HepG2 (cell line): ENCODE results near the gene CNDP1. TPM values are rescaled to one million over a fixed set of nuclear protein-coding genes. Genes with fewer than 3 reads are reported as not detected.

ENCODE experiments used
- ATAC-seq: fragments of 200-7000 bp; cut with Tn5 transposase; 3 replicates; pipeline ENCODE4 v1.9.1; 2020; ENCODE audit warnings: mild to moderate bottlenecking, moderate library complexity
- BruUV-seq: library from RNA; stranded (reverse); fragments of 400-500 nt; replicated peaks from 2 replicates; lab custom pipeline; 2021; lab: Mats Ljungman, UMichigan
- CTCF ChIA-PET: fragments of 300-600 bp; formaldehyde crosslinking; extraction: SDS; loops from one replicate; lab custom pipeline; 2021; ENCODE audit warnings: low total read pairs, inconsistent platforms, low intra/inter-chr PET ratio; lab: Yijun Ruan, JAX
- POLR2A ChIA-PET: fragments of 350-600 bp; sonication (Branson Sonifier 250); formaldehyde crosslinking; loops from one replicate; lab custom pipeline; 2020; ENCODE audit warnings: antibody characterized with exemption, inconsistent platforms; lab: Yijun Ruan, JAX
- DNase-seq: peaks from one replicate; pipeline ENCODE4 v3.0.0-alpha.2; 2015; ENCODE audit warnings: low spot score
- FAIRE-seq: peaks from 3 replicates; lab custom pipeline; 2011; peaks lifted over from hg19 to GRCh38; lab: Jason Lieb, UNC
- H2AFZ ChIP-seq: one replicate; pipeline ENCODE4 v1.6.1; 2011; ENCODE audit warnings: low read length, inconsistent platforms
- H3K27ac ChIP-seq: fragments of 300-600 bp; 3 replicates; pipeline ENCODE4 v1.8.0; 2011; ENCODE audit warnings: mixed run types, mild to moderate bottlenecking, mixed read lengths, low read length, inconsistent platforms; ENCODE audit not compliant: insufficient read depth; ENCODE audit errors: extremely low read length
- H3K27me3 ChIP-seq, 2 experiments: fragments of 200-600 bp in 1 of 2; 2 replicates in 1 of 2; 3 replicates in 1 of 2; pipeline versions ENCODE4 v1.6.0 to v1.8.0; 2011; ENCODE audit warnings: low read length in 2 of 2, mild to moderate bottlenecking in 2 of 2, moderate library complexity in 2 of 2, inconsistent platforms in 1 of 2; ENCODE audit not compliant: insufficient read depth in 2 of 2, control insufficient read depth in 1 of 2
- H3K36me3 ChIP-seq, 2 experiments: fragments of 200-600 bp in 1 of 2; replicated peaks in 1 of 2; 2 replicates in 1 of 2; 3 replicates in 1 of 2; pipeline versions ENCODE4 v1.5.1 to v1.8.0; 2011; ENCODE audit warnings: low read length in 2 of 2, inconsistent platforms in 1 of 2; ENCODE audit not compliant: insufficient read depth in 2 of 2, control insufficient read depth in 1 of 2
- H3K4me1 ChIP-seq: 2 replicates; pipeline ENCODE4 v1.5.1; 2012; ENCODE audit warnings: low read length, inconsistent platforms; ENCODE audit not compliant: insufficient read depth
- H3K4me2 ChIP-seq: 2 replicates; pipeline ENCODE4 v1.6.0; 2011; ENCODE audit warnings: low read depth, low read length, inconsistent platforms
- H3K4me3 ChIP-seq, 3 experiments: fragments of 200-600 bp in 1 of 3; sonication (generic), shearing (Covaris generic) in 1 of 3; replicated peaks in 1 of 3; 2 replicates each; pipeline ENCODE4 v1.5.1; 2011 to 2016; ENCODE audit warnings: low read length in 3 of 3, inconsistent platforms in 2 of 3, low read depth in 2 of 3, mild to moderate bottlenecking in 2 of 3, control low read depth in 1 of 3, mixed read lengths in 1 of 3; ENCODE audit not compliant: insufficient read depth in 1 of 3
- H3K79me2 ChIP-seq: one replicate; pipeline ENCODE4 v1.6.1; 2011; ENCODE audit warnings: low read length, inconsistent platforms; ENCODE audit not compliant: insufficient read depth
- H3K9ac ChIP-seq: 2 replicates; pipeline ENCODE4 v1.6.0; 2011; ENCODE audit warnings: mild to moderate bottlenecking, low read depth, low read length, inconsistent platforms; ENCODE audit not compliant: insufficient read depth
- H3K9me3 ChIP-seq: 2 replicates; pipeline ENCODE4 v1.5.1; 2012; ENCODE audit warnings: mild to moderate bottlenecking, low read length
- H4K20me1 ChIP-seq: 2 replicates; pipeline ENCODE4 v1.6.0; 2011; ENCODE audit warnings: inconsistent platforms, mild to moderate bottlenecking, low read length, moderate library complexity; ENCODE audit not compliant: insufficient read depth
- MEIS1 ChIP-seq: sonication (generic); formaldehyde crosslinking; IDR thresholded peaks from 2 replicates; pipeline ENCODE4 v1.9.0; 2021; ENCODE audit warnings: mild to moderate bottlenecking, missing genetic modification reagents, moderate library complexity, borderline replicate concordance
- PBX2 ChIP-seq: IDR thresholded peaks from 2 replicates; pipeline ENCODE4 v1.6.1; 2016; ENCODE audit warnings: control low read depth
- ZNF432 ChIP-seq: sonication (generic); formaldehyde crosslinking; IDR thresholded peaks from 2 replicates; pipeline ENCODE4 v1.5.0; 2020; ENCODE audit warnings: missing genetic modification reagents, mild to moderate bottlenecking, borderline replicate concordance
- ZNF768 ChIP-seq: sonication (generic); formaldehyde crosslinking; IDR thresholded peaks from 2 replicates; pipeline ENCODE4 v1.4.0; 2020; ENCODE audit warnings: missing genetic modification reagents
- WGBS: methylation state at CpG from one replicate; pipeline ENCODE4 v1.1.6; 2017; ENCODE audit warnings: low lambda C conversion rate; 5-methylcytosine and 5-hydroxymethylcytosine counted together
- in situ Hi-C: cut with HindIII; loops from 2 replicates; pipeline ENCODE4 v1.10.0; 2017; ENCODE audit warnings: low pct_unique_long_range_greater_than_20kb; ENCODE audit not compliant: extremely low pct_ligation_motif_present
- intact Hi-C: fragments of 100-400 bp; cut with micrococcal nuclease; formaldehyde crosslinking; loops from one replicate; pipeline ENCODE4 v1.10.0; 2022; ENCODE audit not compliant: unreplicated experiment
- polyA plus RNA-seq, 8 experiments: library from polyadenylated mRNA; depleted of rRNA in 3 of 8; stranded (reverse) in 7 of 8; unstranded in 1 of 8; fragments of >200 nt; fragmentation: Illumina TruSeq in 4 of 8; extraction: Trizol in 4 of 8; gene quantifications; 2 replicates each; pipeline versions ENCODE4 v1.2.1 to v1.2.3, GENCODE V29; 2011 to 2016; ENCODE audit warnings: low read depth in 4 of 8, missing spikeins in 1 of 8, mixed read lengths in 1 of 8; ENCODE audit not compliant: insufficient read depth in 1 of 8
- total RNA-seq, 5 experiments: library from RNA; depleted of rRNA; stranded (reverse); fragments of >200 nt; fragmentation: Illumina TruSeq; extraction: Trizol; gene quantifications; 2 replicates each; pipeline ENCODE4 v1.2.3, GENCODE V29; 2016; ENCODE audit warnings: low read depth in 1 of 5

CNDP1 gene
- total and polyA plus RNA-seq, 2 of the 13 experiments (the other 11 are each of a cell fraction or from before 2014, with no cell fraction given), result 0.01 TPM; not detected in 1

GRCh38 chr18:74562131-74562730, 27.9 kb downstream of the CNDP1 start:
- no peak overlapping the region for H3K9ac ChIP-seq
- WGBS, result 20% methylated on average over 3 of the region's 4 CpGs
- no peak overlapping the region for H2AFZ ChIP-seq
- intact Hi-C loops, result no loop called here
- no peaks in the 10 kb centered on the region for H3K36me3 ChIP-seq
- ATAC-seq (no peak), FAIRE-seq (no peak), DNase-seq (no peak)
- H3K79me2 ChIP-seq, result no peaks in the 10 kb centered on the region
- peaks cover 11% of the 10 kb centered on the region for H3K9me3 ChIP-seq
- in situ Hi-C loops, result no loop called here
- no peak overlapping the region for H3K4me3 ChIP-seq
- peaks cover 2 to 8% of the 10 kb centered on the region in 2 experiments; a peak in 2 of 5 replicates for H3K27me3 ChIP-seq
- CTCF ChIA-PET, result no interaction called here
- TF ChIP-seq MEIS1 (CRISPR knock-in tag) (no peak), PBX2 (no peak)
- H3K27ac ChIP-seq, result no peak overlapping the region
- H4K20me1 ChIP-seq, result no peaks in the 10 kb centered on the region
- peaks cover 5% of the 10 kb centered on the region; the same call in 1 of the 2 replicates for H3K4me1 ChIP-seq
- no peak overlapping the region for H3K4me2 ChIP-seq
- POLR2A ChIA-PET, result no interaction called here
- BruUV-seq, result no TSS peak

- no peak overlapping the region for H3K27ac ChIP-seq
- H3K79me2 ChIP-seq, result no peaks in the 10 kb centered on the region
- WGBS, result 10% methylated on average over 2 of the region's 4 CpGs
- no TSS peak for BruUV-seq
- in situ Hi-C loops, result no loop called here
- FAIRE-seq (no peak), DNase-seq (no peak)
- no peak overlapping the region for H3K9ac ChIP-seq
- CTCF ChIA-PET, result no interaction called here
- TF ChIP-seq ZNF768, result peak; percentile 93
- no peak for TF ChIP-seq ZNF432 (CRISPR knock-in tag)
- TF ChIP-seq, all 625 proteins: peak for 1
- no peaks in the 10 kb centered on the region for H3K36me3 ChIP-seq
- H2AFZ ChIP-seq, result no peak overlapping the region
- peaks cover 11% of the 10 kb centered on the region for H3K9me3 ChIP-seq
- H3K27me3 ChIP-seq, result peaks cover 2 to 8% of the 10 kb centered on the region in 2 experiments; a peak in 2 of 5 replicates
- H4K20me1 ChIP-seq, result no peaks in the 10 kb centered on the region
- ATAC-seq, result no peak
- POLR2A ChIA-PET, result no interaction called here
- H3K4me3 ChIP-seq, result no peak overlapping the region
- H3K4me2 ChIP-seq, result no peak overlapping the region
- peaks cover 5% of the 10 kb centered on the region; the same call in 1 of the 2 replicates for H3K4me1 ChIP-seq
- intact Hi-C loops, result no loop called here
Measured at GRCh38 chr18:74562775-74563174, 28.5 kb downstream of the CNDP1 start.
